DOHH2 (cell line): ENCODE measurements around the gene PANX2.
A peak's percentile ranks its signal among the peaks of the same experiment; 100 is the strongest.

Source experiments
- H3F3A ChIP-seq: fragments of 200-600 bp; sonication (generic), shearing (Covaris generic); 2 replicates; pipeline ENCODE4 v1.6.0; 2016; ENCODE audit warnings: antibody characterized with exemption, mild to moderate bottlenecking; ENCODE audit not compliant: control insufficient read depth, insufficient read depth
- H3K27ac ChIP-seq: fragments of 200-600 bp; sonication (generic); 2 replicates; pipeline ENCODE4 v1.5.1; 2014; ENCODE audit warnings: low read depth, mild to moderate bottlenecking, low read length, moderate library complexity
- H3K27me3 ChIP-seq: fragments of 200-600 bp; sonication (generic); 2 replicates; pipeline ENCODE4 v1.6.1; 2014; ENCODE audit warnings: mild to moderate bottlenecking, low read length, mixed read lengths; ENCODE audit not compliant: control insufficient read depth
- H3K36me3 ChIP-seq: fragments of 200-600 bp; sonication (generic); 2 replicates; pipeline ENCODE4 v1.6.1; 2014; ENCODE audit warnings: mild to moderate bottlenecking, low read length, moderate library complexity, mixed read lengths; ENCODE audit not compliant: control insufficient read depth
- H3K4me1 ChIP-seq: fragments of 200-600 bp; sonication (generic); 2 replicates; pipeline ENCODE4 v1.6.1; 2014; ENCODE audit warnings: mild to moderate bottlenecking, low read length, mixed read lengths; ENCODE audit not compliant: control insufficient read depth
- H3K4me2 ChIP-seq: fragments of 200-600 bp; sonication (generic); 2 replicates; pipeline ENCODE4 v1.6.0; 2014; ENCODE audit warnings: mild to moderate bottlenecking, low read length, moderate library complexity
- H3K4me3 ChIP-seq: fragments of 200-600 bp; sonication (generic); 2 replicates; pipeline ENCODE4 v1.5.1; 2014; ENCODE audit warnings: mild to moderate bottlenecking, low read length, mixed read lengths
- H3K79me2 ChIP-seq: fragments of 200-600 bp; sonication (generic); 2 replicates; pipeline ENCODE4 v1.6.1; 2014; ENCODE audit warnings: mild to moderate bottlenecking, low read length, mixed read lengths; ENCODE audit not compliant: control insufficient read depth
- H3K9me2 ChIP-seq: fragments of 200-600 bp; sonication (generic); replicated peaks from 2 replicates; pipeline ENCODE4 v1.6.1; 2014; ENCODE audit warnings: mild to moderate bottlenecking, low read length, mixed read lengths; ENCODE audit not compliant: control insufficient read depth
- H3K9me3 ChIP-seq: fragments of 200-600 bp; sonication (generic); 2 replicates; pipeline ENCODE4 v1.6.1; 2014; ENCODE audit warnings: antibody characterized with exemption, low read length, mixed read lengths; ENCODE audit not compliant: control insufficient read depth, insufficient read depth
- H4K20me1 ChIP-seq: fragments of 200-600 bp; sonication (generic); 2 replicates; pipeline ENCODE4 v1.6.0; 2014; ENCODE audit warnings: low read depth, mild to moderate bottlenecking, antibody characterized with exemption, low read length, moderate library complexity; ENCODE audit not compliant: control insufficient read depth, insufficient read depth
- CTCF ChIP-seq: fragments of 200-600 bp; sonication (generic); IDR thresholded peaks from one replicate; pipeline ENCODE4 v1.5.1; 2014; ENCODE audit warnings: antibody characterized with exemption, mild to moderate bottlenecking, low read depth, low read length; ENCODE audit not compliant: poor library complexity, severe bottlenecking
- EZH2phosphoT487 ChIP-seq: fragments of 200-600 bp; sonication (generic); IDR thresholded peaks from 2 replicates; pipeline ENCODE4 v1.6.1; 2017; ENCODE audit warnings: borderline replicate concordance, mild to moderate bottlenecking, antibody characterized with exemption, low read length, moderate library complexity, mixed read lengths

PANX2 gene

GRCh38 chr22:50182176-50183081, 11.9 kb downstream of the PANX2 start:
- Histone ChIP-seq H3K36me3 (peaks cover 14% of the 10 kb centered on the region), H3K27ac (no peak overlapping the region), H3F3A (peaks cover 8% of the 10 kb centered on the region), H3K4me3 (no peak overlapping the region), H3K27me3 (no peaks in the 10 kb centered on the region), H3K9me3 (no peaks in the 10 kb centered on the region), H3K4me2 (no peak overlapping the region), H3K4me1 (peaks cover 28% of the 10 kb centered on the region), H3K9me2 (no peaks in the 10 kb centered on the region), H4K20me1 (no peaks in the 10 kb centered on the region), H3K79me2 (peaks cover 20% of the 10 kb centered on the region)
- TF ChIP-seq CTCF (no peak), EZH2phosphoT487 (no peak)

DNA sequence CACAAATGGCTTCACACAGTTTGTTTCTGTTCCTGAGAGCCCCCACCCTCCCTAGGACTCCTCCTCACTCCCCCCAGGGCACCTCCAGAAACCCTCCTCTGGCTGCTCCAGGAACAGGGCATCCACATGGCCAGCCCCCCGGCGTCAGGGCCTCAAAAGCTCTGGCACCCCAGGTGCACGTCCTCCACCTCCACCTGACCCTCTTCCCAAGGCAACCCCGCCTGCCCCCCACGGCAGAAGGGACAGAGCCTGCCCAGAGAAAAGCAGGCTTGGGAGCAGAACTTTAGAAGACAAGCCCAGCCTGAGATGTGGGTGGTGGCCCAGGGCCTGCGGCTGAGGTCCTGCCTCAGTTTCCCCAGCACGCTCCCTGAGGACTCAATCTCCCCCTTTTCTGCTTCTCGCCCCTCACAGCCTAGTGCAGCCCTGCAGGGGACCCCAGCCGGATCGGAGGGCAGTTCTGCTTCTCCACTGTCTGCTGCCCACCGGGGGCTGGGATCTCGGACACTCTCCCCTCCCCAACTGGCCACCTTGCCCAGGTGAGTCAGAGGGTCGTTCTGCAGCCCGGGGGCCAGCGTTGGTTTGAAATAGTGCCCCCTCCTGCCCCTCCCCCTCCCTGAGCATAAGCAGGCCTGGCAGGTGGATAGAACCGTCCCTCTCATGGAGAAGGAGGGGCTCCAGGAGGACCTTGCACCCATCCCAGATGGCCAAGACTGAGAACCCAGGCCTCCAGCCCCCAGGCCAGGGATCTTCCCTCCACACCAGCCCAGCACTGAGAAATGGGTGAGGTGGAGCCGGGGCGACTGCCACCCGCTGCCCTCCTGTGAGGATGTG, 12.8 kb downstream of the PANX2 start:
- Histone ChIP-seq H3F3A (peaks cover 12% of the 10 kb centered on the region), H3K9me3 (no peaks in the 10 kb centered on the region), H3K27ac (no peak overlapping the region), H3K4me1 (peaks cover 38% of the 10 kb centered on the region), H3K27me3 (no peaks in the 10 kb centered on the region), H4K20me1 (no peaks in the 10 kb centered on the region), H3K36me3 (peaks cover 20% of the 10 kb centered on the region), H3K4me3 (no peak overlapping the region), H3K79me2 (peaks cover 29% of the 10 kb centered on the region), H3K4me2 (peak overlapping the region; percentile 97; the same call in 1 of the 2 replicates), H3K9me2 (no peaks in the 10 kb centered on the region)
- TF ChIP-seq CTCF (no peak), EZH2phosphoT487 (no peak)

GRCh38 chr22:50184004-50184901, 13.7 kb downstream of the PANX2 start:
- Histone ChIP-seq H3K4me2 (peak overlapping the region; percentile 97), H3K9me2 (no peaks in the 10 kb centered on the region), H3K36me3 (peaks cover 29% of the 10 kb centered on the region), H3K9me3 (no peaks in the 10 kb centered on the region), H3F3A (peaks cover 21% of the 10 kb centered on the region), H3K79me2 (peaks cover 37% of the 10 kb centered on the region), H3K4me3 (peak overlapping the region; percentile 97), H3K27ac (no peak overlapping the region), H4K20me1 (no peaks in the 10 kb centered on the region), H3K4me1 (peaks cover 47% of the 10 kb centered on the region), H3K27me3 (no peaks in the 10 kb centered on the region)
- TF ChIP-seq EZH2phosphoT487 (no peak), CTCF (no peak)
